GM18867 (cell line): ENCODE results near the gene SEC14L3.

ENCODE experiments used
- ATAC-seq: cut with Tn5 transposase; IDR thresholded peaks from one replicate; pipeline ENCODE4 v1.9.1; 2021; ENCODE audit warnings: mild to moderate bottlenecking, moderate library complexity; ENCODE audit not compliant: unreplicated experiment

Gene SEC14L3

GRCh38 chr22:30445438-30446145 lies 26.2 kb downstream of the SEC14L3 start:
- no peak for ATAC-seq

GRCh38 chr22:30444632-30445437 lies 27.0 kb downstream of the SEC14L3 start:
- no peak for ATAC-seq

- no peak for ATAC-seq
Measured at GRCh38 chr22:30441088-30441487, 30.7 kb downstream of the SEC14L3 start.

DNA sequence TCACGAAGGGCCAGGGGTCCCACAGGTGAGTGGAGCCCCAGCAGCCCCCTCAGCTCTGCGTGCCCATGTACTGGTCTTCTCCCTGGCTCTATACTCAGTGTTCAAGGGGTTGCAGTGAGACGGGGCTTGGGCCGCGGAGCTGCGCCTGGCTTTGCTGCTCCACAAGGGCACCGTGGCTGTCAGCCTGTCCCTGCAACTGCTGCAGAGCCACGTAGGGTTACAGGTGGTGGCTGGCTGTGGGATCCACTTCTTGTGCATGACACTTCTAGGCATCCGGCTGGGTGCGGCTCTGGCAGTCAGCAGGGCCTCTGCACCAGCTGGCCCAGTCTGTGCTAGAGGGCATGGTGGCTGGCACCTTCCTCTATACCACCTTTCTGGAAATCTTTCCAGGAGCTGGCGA lies 32.0 kb downstream of the SEC14L3 start:
- no peak for ATAC-seq

DNA sequence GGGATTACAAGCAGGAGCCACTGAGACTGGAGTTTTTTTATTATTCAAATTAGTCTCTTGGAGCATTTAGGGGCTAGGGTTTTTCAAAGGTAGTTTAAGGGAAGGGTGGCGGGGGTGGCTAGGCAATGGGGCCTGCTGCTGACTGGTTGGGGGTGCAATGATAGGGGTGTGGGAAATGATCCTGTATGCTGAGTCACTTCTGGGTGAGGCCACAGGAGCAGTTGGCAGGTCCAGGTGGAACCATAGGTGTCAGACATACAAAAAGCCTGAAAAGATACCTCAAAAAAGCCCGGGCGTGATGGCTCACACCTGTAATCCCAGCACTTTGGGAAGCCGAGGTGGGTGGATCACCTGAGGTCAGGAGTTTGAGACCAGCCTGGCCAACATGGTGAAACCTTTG lies 32.6 kb downstream of the SEC14L3 start:
- no peak for ATAC-seq

DNA sequence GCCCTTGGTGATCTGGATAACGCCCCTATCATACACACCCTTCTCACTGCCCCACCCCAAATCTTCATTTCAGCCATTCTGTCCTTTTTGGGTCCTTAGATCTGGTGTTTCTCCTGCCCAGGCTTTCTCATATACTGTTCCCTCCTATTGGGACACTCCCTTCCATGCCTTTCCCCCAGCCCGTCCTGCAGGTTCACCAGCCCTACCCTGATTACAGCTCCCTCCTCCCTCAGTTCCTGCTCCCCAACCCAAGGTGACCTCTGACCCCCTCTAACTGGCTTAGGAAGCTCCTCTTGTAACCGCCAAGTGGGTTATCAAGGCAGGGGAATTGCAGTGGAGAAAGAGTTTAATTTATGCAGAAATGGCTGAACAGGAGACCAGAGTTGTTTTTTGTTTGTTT lies 33.3 kb downstream of the SEC14L3 start:
- no peak for ATAC-seq

DNA sequence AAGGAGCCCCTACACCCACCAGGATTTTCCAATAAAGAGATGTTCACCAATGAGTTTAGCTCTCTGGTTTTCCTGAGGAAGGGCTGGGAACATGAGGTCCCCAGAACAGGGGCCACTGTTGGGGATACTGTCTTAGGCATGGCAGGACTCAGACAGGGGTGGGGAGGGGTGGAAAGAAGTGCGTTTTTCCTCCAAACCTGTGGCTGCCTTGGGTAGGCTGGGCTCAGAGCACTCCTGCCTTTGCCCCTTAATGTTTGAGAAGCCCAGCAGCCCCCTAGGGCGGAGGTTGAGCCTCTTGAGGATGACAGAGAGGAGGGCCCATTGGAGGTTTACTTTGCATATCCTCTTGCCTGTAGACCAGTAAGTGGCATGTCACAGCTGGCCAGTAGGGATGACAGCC lies 35.6 kb downstream of the SEC14L3 start:
- ATAC-seq, result no peak

- no peak for ATAC-seq
Measured at GRCh38 chr22:30435674-30436126, 36.1 kb downstream of the SEC14L3 start.

GRCh38 chr22:30434843-30435242 lies 37.0 kb downstream of the SEC14L3 start:
- ATAC-seq, result no peak

- no peak for ATAC-seq
Measured at GRCh38 chr22:30433773-30434172, 38.0 kb downstream of the SEC14L3 start.

GRCh38 chr22:30433227-30433626 lies 38.6 kb downstream of the SEC14L3 start:
- ATAC-seq, result no peak

GRCh38 chr22:30432520-30432919 lies 39.3 kb downstream of the SEC14L3 start:
- no peak for ATAC-seq

- no peak for ATAC-seq
Measured at GRCh38 chr22:30432096-30432495, 39.7 kb downstream of the SEC14L3 start.

DNA sequence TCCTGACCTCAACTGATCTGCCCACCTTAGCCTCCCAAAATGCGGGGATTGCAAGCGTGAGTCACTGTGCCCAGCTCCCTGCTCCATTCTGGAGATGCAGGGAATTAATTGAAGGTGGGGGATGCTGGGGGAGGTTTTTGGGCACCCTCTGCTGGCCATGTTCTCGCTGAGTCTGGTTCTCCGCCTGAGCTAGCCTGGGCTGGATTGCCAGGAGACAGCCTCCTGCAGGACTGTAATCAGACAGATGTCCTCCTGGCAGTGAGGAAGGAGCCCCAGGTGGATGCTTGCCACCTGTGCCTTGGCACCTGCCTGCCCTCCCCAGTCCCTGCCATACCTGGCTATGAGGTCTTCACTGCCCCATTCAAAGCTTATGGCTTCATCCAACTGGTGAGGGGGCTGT lies 40.9 kb downstream of the SEC14L3 start:
- ATAC-seq, result no peak

DNA sequence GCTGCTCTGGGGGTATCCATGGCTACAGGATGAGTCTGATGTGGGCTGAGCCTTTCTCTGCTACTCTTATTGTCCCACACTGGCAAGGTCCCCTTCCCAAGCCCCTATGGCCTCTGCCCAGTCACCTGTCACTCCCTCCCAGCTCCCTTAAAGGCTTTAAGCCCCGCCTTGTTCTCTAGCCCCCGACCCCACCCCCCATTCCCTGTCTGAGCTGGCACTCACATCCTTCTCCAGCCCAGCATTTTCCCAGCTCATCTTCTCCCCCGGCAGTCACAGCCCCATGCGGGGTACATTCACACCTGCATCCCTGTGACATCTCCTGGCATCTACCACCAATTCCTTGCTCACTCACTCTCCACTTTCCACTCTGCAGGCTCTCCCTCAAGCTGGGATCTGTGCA lies 41.9 kb downstream of the SEC14L3 start:
- no peak for ATAC-seq

GRCh38 chr22:30427871-30428270 lies 43.9 kb downstream of the SEC14L3 start:
- no peak for ATAC-seq

DNA sequence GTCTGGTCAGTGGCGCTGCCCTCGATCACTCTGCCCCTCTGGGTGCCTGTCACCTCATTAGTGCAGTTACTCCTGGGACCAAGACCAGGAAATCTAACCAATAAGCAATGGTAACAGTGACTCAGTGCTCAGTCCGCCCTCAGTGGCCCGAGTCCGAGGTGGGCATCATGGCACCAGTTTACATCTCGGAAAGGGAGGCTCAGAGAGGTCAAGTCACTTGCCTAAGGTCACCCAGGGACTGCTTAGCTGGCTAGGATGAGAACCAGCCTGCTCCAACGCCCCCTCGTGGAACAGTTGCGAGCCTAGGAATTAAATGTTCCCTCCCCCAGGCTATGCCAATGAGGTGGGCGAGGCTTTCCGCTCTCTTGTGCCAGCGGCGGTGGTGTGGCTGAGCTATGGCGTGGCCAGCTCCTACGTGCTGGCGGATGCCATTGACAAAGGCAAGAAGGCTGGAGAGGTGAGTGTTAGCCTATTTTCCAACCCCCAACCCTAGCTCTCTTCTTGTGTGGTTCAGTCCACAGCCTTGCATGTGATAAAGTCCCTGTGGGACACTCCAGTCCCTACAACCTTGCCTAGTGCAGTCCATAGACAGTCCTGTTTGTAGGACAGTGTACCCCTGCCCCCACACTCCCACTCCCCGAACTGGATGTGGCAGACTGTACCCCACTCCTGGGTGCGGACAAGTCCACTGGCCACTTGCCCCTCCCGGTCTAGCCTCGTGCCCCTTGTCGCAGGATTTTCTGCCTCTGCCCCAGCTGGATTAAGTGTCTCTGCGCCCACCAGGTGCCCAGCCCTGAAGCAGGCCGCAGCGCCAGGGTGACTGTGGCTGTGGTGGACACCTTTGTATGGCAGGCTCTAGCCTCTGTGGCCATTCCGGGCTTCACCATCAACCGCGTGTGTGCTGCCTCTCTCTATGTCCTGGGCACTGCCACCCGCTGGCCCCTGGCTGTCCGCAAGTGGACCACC lies 45.1 kb downstream of the SEC14L3 start:
- ATAC-seq, result no peak

DNA sequence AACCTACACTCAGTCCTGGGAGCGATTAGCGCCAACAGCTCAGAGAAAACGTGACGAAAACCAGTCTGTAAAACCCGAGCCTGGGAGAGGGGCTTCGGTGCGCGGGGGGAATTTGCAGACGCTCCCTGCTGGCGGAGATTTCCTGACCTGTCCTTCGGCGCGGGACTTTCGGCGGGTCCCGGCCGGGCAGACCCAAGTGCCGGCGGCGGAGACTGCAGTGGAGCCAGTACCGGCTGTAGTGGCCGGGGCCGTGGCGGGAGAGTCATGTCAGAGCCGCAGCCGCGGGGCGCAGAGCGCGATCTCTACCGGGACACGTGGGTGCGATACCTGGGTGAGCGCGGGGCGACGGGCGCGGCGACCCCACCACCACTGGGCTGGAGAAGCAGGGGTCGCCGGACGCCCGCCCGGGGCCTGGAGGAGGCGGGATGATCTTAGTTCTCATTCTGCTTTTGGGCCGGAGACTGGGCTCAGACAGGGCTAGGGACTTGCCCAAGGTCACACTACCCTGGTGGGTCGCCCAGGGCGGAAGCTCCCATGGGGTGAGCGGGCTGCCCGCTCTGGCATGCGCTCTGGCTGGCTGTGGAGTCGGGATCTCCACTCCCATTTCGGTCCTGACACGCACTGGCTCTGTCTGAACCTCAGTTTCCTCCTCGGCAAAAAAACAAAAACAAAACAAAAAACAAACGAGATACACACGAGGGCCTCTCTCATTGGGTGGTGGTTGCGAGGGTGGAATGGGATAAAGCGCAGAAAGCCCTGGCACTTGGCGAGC lies 46.0 kb downstream of the SEC14L3 start, which contains the start of gene MTFP1:
MTFP1 (plus strand) TSS at position 153 of the 772 bp plus-strand sequence; CDS start at position 265, 112 bp downstream.
- ATAC-seq, result no peak

DNA sequence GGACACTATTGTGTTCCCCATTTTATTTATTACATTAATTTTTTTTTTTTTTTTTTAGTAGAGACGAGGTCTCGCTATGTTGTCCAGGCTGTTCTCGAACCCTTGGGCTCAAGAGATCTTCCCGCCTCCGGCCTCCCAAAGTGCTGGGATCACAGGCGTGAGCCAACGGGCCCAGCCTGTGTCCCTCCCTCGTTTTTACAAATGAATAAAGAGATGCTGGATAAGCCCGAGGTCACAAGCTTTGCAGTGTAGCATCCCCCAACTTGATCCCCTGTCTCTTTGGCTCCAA lies 46.5 kb downstream of the SEC14L3 start:
- no peak for ATAC-seq

DNA sequence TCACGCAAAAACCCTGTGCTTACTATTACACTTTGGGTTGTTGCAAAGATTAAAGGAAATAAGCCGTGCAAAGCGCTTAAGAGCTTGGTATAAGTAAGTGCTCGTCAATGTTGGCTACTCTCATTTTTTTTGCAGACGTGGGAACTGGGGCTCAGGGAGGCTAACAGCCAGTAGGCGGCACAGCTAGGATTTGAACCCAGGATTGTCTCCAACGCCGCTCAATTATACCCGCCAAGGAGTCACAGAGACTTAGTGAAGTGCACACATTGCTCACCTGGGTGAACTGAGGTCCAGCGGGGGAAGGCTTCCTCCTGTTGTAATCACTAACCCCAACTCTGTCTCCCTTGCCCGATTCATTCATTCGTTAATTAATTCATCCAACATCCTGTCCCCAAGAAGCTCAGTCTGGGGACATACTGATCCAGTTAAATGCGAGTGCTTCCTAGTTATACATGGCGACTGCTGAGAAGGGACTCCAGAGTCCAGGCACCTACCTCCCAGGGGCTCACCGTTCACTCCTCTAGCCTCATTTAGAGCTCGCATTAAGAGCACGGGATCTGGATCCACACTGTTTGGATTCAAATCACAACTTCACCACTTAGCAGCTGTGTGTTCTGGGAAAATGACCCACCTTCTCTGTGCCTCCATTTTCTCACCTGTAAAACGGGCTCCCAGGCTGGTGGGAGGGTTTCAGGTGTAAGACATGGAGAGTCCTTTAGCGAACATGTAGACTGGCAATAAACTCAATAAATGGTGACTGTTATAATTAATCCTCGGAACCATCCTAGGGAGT lies 47.1 kb downstream of the SEC14L3 start:
- ATAC-seq, result no peak
